HUES64 (cell line): ENCODE data around the gene SLC4A7. TPM values are rescaled to one million over a fixed set of nuclear protein-coding genes. Genes with fewer than 3 reads are reported as not detected.
A peak's percentile ranks its signal among the peaks of the same experiment; 100 is the strongest.
"Not testable (repeated sequence)": the region's sequence is repeated elsewhere in the genome, so short reads cannot be mapped to it uniquely, and the experiment has no call there.

Source experiments
- H3K27ac ChIP-seq: 2 replicates; pipeline ENCODE4 v1.7.0; 2013; ENCODE audit warnings: low read depth, low read length, inconsistent platforms
- H3K27me3 ChIP-seq: 2 replicates; pipeline ENCODE4 v1.6.1; 2013; ENCODE audit warnings: mild to moderate bottlenecking, low read length; ENCODE audit not compliant: insufficient read depth
- H3K36me3 ChIP-seq: 2 replicates; pipeline ENCODE4 v1.6.1; 2013; ENCODE audit warnings: mild to moderate bottlenecking, low read length; ENCODE audit not compliant: insufficient read depth
- H3K4me1 ChIP-seq: 2 replicates; pipeline ENCODE4 v1.6.1; 2013; ENCODE audit warnings: mild to moderate bottlenecking, low read length, moderate library complexity; ENCODE audit not compliant: insufficient read depth
- H3K4me3 ChIP-seq: 2 replicates; pipeline ENCODE4 v1.5.1; 2013; ENCODE audit warnings: mild to moderate bottlenecking, low read length, moderate library complexity
- H3K9ac ChIP-seq: 2 replicates; pipeline ENCODE4 v1.6.1; 2013; ENCODE audit warnings: mild to moderate bottlenecking, low read depth, low read length
- H3K9me3 ChIP-seq: 2 replicates; pipeline ENCODE4 v1.6.1; 2013; ENCODE audit warnings: low read depth, low read length; ENCODE audit not compliant: insufficient read depth
- WGBS: fragments of 150-250, 120-280 bp; methylation state at CpG from one replicate; pipeline ENCODE4 v1.1.7; 2013; ENCODE audit warnings: missing lambda C conversion rate; 5-methylcytosine and 5-hydroxymethylcytosine counted together
- polyA plus RNA-seq, 2 experiments: library from polyadenylated mRNA; stranded (reverse); fragments of 50-300 nt; gene quantifications; one replicate each; pipeline ENCODE4 v1.2.3, GENCODE V29; 2013

SLC4A7 gene
- polyA plus RNA-seq (2013, experiment 1 of 2): 27.7 TPM
- 35.9 TPM for polyA plus RNA-seq (2013, experiment 2 of 2)

GRCh38 chr3:27484015-27484844 is at the start of gene SLC4A7:
SLC4A7 (minus strand) TSS chr3:27484384; CDS start chr3:27484126, 258 bp downstream.
- Histone ChIP-seq H3K9me3 (no peaks in the 10 kb centered on the region), H3K4me3 (peak within 1 kb of the TSS; percentile 77), H3K27me3 (no peaks in the 10 kb centered on the region), H3K27ac (peak within 1 kb of the TSS; percentile 89), H3K36me3 (peaks cover 4% of the 10 kb centered on the region; the same call in 1 of the 2 replicates), H3K4me1 (no peaks in the 10 kb centered on the region; the same call in 1 of the 2 replicates), H3K9ac (peak within 1 kb of the TSS; percentile 93)
- under 1% methylated on average over 100 of the region's 100 CpGs for WGBS

GRCh38 chr3:27533261-27533607 is 49.0 kb upstream of the SLC4A7 start:
- Histone ChIP-seq H3K9me3 (no peaks in the 10 kb centered on the region), H3K4me3 (peak overlapping the region; percentile 21), H3K9ac (peak overlapping the region; percentile 38), H3K27ac (peak overlapping the region; percentile 93), H3K36me3 (no peaks in the 10 kb centered on the region), H3K4me1 (peaks cover 50% of the 10 kb centered on the region), H3K27me3 (no peaks in the 10 kb centered on the region; the same call in 1 of the 2 replicates)
- 0% methylated on average over 1 of the region's 4 CpGs for WGBS

- Histone ChIP-seq H3K27me3 (no peaks in the 10 kb centered on the region; the same call in 1 of the 2 replicates), H3K4me1 (peaks cover 50% of the 10 kb centered on the region), H3K27ac (peak overlapping the region; percentile 93), H3K36me3 (no peaks in the 10 kb centered on the region), H3K9me3 (no peaks in the 10 kb centered on the region), H3K4me3 (peak overlapping the region; percentile 21), H3K9ac (peak overlapping the region; percentile 55; the same call in 1 of the 2 replicates)
- WGBS: 20% methylated on average over 7 of the region's 8 CpGs
Observed at GRCh38 chr3:27532426-27533260, 48.5 kb upstream of the SLC4A7 start.

GRCh38 chr3:27531193-27531751 is 47.1 kb upstream of the SLC4A7 start:
- not testable (repeated sequence) for H3K9me3 ChIP-seq, H3K27ac ChIP-seq, H3K4me3 ChIP-seq, H3K9ac ChIP-seq, H3K36me3 ChIP-seq, H3K27me3 ChIP-seq
- peaks cover 46% of the 10 kb centered on the region for H3K4me1 ChIP-seq
- 90% methylated on average over 8 of the region's 8 CpGs for WGBS

GRCh38 chr3:27528791-27529190 is 44.6 kb upstream of the SLC4A7 start:
- no peaks in the 10 kb centered on the region; the same call in 1 of the 2 replicates for H3K27me3 ChIP-seq
- H3K4me1 ChIP-seq: peaks cover 30% of the 10 kb centered on the region
- H3K36me3 ChIP-seq: no peaks in the 10 kb centered on the region
- H3K4me3 ChIP-seq: no peak overlapping the region
- H3K27ac ChIP-seq: no peak overlapping the region
- H3K9me3 ChIP-seq: no peaks in the 10 kb centered on the region
- H3K9ac ChIP-seq: no peak overlapping the region

- H3K9ac ChIP-seq: no peak overlapping the region
- H3K27ac ChIP-seq: no peak overlapping the region
- WGBS: 93% methylated on average over 5 of the region's 6 CpGs
Observed at GRCh38 chr3:27526614-27527315, 42.6 kb upstream of the SLC4A7 start.

GRCh38 chr3:27521872-27522265 is 37.7 kb upstream of the SLC4A7 start:
- Histone ChIP-seq H3K4me3 (no peak overlapping the region), H3K27ac (no peak overlapping the region)

More at GRCh38 chr3:27526614-27527315, 42.6 kb upstream of the SLC4A7 start:
- Histone ChIP-seq H3K36me3 (no peaks in the 10 kb centered on the region), H3K9me3 (no peaks in the 10 kb centered on the region), H3K27me3 (no peaks in the 10 kb centered on the region; the same call in 1 of the 2 replicates), H3K4me3 (no peak overlapping the region), H3K4me1 (peaks cover 10% of the 10 kb centered on the region)

GRCh38 chr3:27521179-27521871 is 37.1 kb upstream of the SLC4A7 start:
- H3K4me1 ChIP-seq: 0 out of 2 replicates have a peak, but pooled peaks cover 4% of the 10 kb centered on the region
- H3K36me3 ChIP-seq: no peaks in the 10 kb centered on the region
- H3K9me3 ChIP-seq: no peaks in the 10 kb centered on the region
- H3K27ac ChIP-seq: no peak overlapping the region
- WGBS: 91% methylated on average over 5 of the region's 5 CpGs
- no peak overlapping the region for H3K4me3 ChIP-seq
- H3K27me3 ChIP-seq: no peaks in the 10 kb centered on the region
- H3K9ac ChIP-seq: no peak overlapping the region

More at GRCh38 chr3:27521872-27522265, 37.7 kb upstream of the SLC4A7 start:
- no peak overlapping the region for H3K9ac ChIP-seq
- H3K36me3 ChIP-seq: no peaks in the 10 kb centered on the region
- 94% methylated on average over 2 of the region's 2 CpGs for WGBS
- H3K27me3 ChIP-seq: no peaks in the 10 kb centered on the region
- no peaks in the 10 kb centered on the region for H3K9me3 ChIP-seq
- 0 out of 2 replicates have a peak, but pooled peaks cover 4% of the 10 kb centered on the region for H3K4me1 ChIP-seq

GRCh38 chr3:27511724-27512422 is 27.7 kb upstream of the SLC4A7 start:
- H3K36me3 ChIP-seq: no peaks in the 10 kb centered on the region
- no peak overlapping the region; the same call in 1 of the 2 replicates for H3K9ac ChIP-seq
- H3K4me1 ChIP-seq: peaks cover 11% of the 10 kb centered on the region; the same call in 1 of the 2 replicates
- no peak overlapping the region for H3K4me3 ChIP-seq
- H3K9me3 ChIP-seq: no peaks in the 10 kb centered on the region
- no peaks in the 10 kb centered on the region for H3K27me3 ChIP-seq
- WGBS: 55% methylated on average over 5 of the region's 5 CpGs
- H3K27ac ChIP-seq: no peak overlapping the region
